ENCODE data around the gene AKAP10. TPM values are rescaled to one million over a fixed set of nuclear protein-coding genes. Genes with fewer than 3 reads are reported as not detected.

Gene AKAP10
- total RNA-seq, 1 donor from 2014 or later, result 27.1 TPM

- H3K4me1 Mint-ChIP-seq, result peaks cover 5% of the 10 kb centered on the region
- no peak for TF ChIP-seq CTCF (conservative IDR thresholded peaks at IDR 0.05)
- no peaks in the 10 kb centered on the region for H3K36me3 Mint-ChIP-seq (ENCODE audit: low read depth)
- no peaks in the 10 kb centered on the region for H3K9me3 Mint-ChIP-seq
- H3K27me3 Mint-ChIP-seq (ENCODE audit: low read depth), result peaks cover 9% of the 10 kb centered on the region
- H3K27ac Mint-ChIP-seq (ENCODE audit: unreplicated experiment), result no peak overlapping the region
- no peak overlapping the region for H3K4me3 Mint-ChIP-seq
- no peak for DNase-seq (ENCODE audit: low read depth, low spot score)
Observed at GRCh38 chr17:19996502-19996901, 18.9 kb upstream of the AKAP10 start.

- DNase-seq (ENCODE audit: low read depth, low spot score), result no peak
- H3K27ac Mint-ChIP-seq (ENCODE audit: unreplicated experiment), result no peak overlapping the region
- H3K27me3 Mint-ChIP-seq (ENCODE audit: low read depth), result peaks cover 13% of the 10 kb centered on the region
- no peak for TF ChIP-seq CTCF (conservative IDR thresholded peaks at IDR 0.05)
- H3K9me3 Mint-ChIP-seq, result no peaks in the 10 kb centered on the region
- no peaks in the 10 kb centered on the region for H3K36me3 Mint-ChIP-seq (ENCODE audit: low read depth)
- no peak overlapping the region for H3K4me3 Mint-ChIP-seq
- peaks cover 5% of the 10 kb centered on the region for H3K4me1 Mint-ChIP-seq
Observed at GRCh38 chr17:19996086-19996485, 18.5 kb upstream of the AKAP10 start.

- H3K27ac Mint-ChIP-seq (ENCODE audit: unreplicated experiment), result no peak overlapping the region
- peak; percentile 89 for TF ChIP-seq CTCF (conservative IDR thresholded peaks at IDR 0.05)
- peaks cover 13% of the 10 kb centered on the region for H3K27me3 Mint-ChIP-seq (ENCODE audit: low read depth)
- peak overlapping the region; percentile 14 for H3K4me3 Mint-ChIP-seq
- no peaks in the 10 kb centered on the region for H3K36me3 Mint-ChIP-seq (ENCODE audit: low read depth)
- peaks cover 5% of the 10 kb centered on the region for H3K4me1 Mint-ChIP-seq
- H3K9me3 Mint-ChIP-seq, result no peaks in the 10 kb centered on the region
- peak; percentile 76 for DNase-seq (ENCODE audit: low read depth, low spot score)
Observed at GRCh38 chr17:19992803-19993713, 15.4 kb upstream of the AKAP10 start.

- no peak for DNase-seq (ENCODE audit: low read depth, low spot score)
- peaks cover 13% of the 10 kb centered on the region for H3K27me3 Mint-ChIP-seq (ENCODE audit: low read depth)
- H3K36me3 Mint-ChIP-seq (ENCODE audit: low read depth), result no peaks in the 10 kb centered on the region
- TF ChIP-seq CTCF (conservative IDR thresholded peaks at IDR 0.05), result no peak
- peaks cover 6% of the 10 kb centered on the region for H3K4me1 Mint-ChIP-seq
- no peak overlapping the region for H3K4me3 Mint-ChIP-seq
- no peaks in the 10 kb centered on the region for H3K9me3 Mint-ChIP-seq
- no peak overlapping the region for H3K27ac Mint-ChIP-seq (ENCODE audit: unreplicated experiment)
Observed at GRCh38 chr17:19991252-19991885, 13.7 kb upstream of the AKAP10 start.

- Mint-ChIP-seq H3K27ac (ENCODE audit: unreplicated experiment) (no peak overlapping the region), H3K4me3 (no peak overlapping the region), H3K36me3 (ENCODE audit: low read depth) (no peaks in the 10 kb centered on the region), H3K4me1 (peaks cover 6% of the 10 kb centered on the region), H3K27me3 (ENCODE audit: low read depth) (peaks cover 13% of the 10 kb centered on the region), H3K9me3 (no peaks in the 10 kb centered on the region)
- TF ChIP-seq CTCF (conservative IDR thresholded peaks at IDR 0.05), result no peak
- no peak for DNase-seq (ENCODE audit: low read depth, low spot score)
Observed at GRCh38 chr17:19987897-19988296, 10.3 kb upstream of the AKAP10 start.

All from neural crest cell (in vitro differentiated cells).